RWPE2 (cell line): ENCODE data around the gene KRT6B.
"Not testable (repeated sequence)": the region's sequence is repeated elsewhere in the genome, so short reads cannot be mapped to it uniquely, and the experiment has no call there.

ENCODE experiments used
- ATAC-seq: fragments of 200-7000 bp; cut with Tn5 transposase; 3 replicates; pipeline ENCODE4 v1.9.1; 2021; ENCODE audit warnings: low read depth
- DNase-seq: peaks from one replicate; pipeline ENCODE4 v3.0.0-alpha.2; 2020; ENCODE audit warnings: low spot score
- H3K27ac ChIP-seq: fragments of 450-650 bp; 2 replicates; pipeline ENCODE4 v1.5.1; 2017; ENCODE audit warnings: mild to moderate bottlenecking; ENCODE audit not compliant: poor library complexity, severe bottlenecking
- H3K27me3 ChIP-seq: fragments of 250-450 bp; sonication (Bioruptor Pico); 2 replicates; pipeline ENCODE4 v1.5.1; 2021; ENCODE audit warnings: mild to moderate bottlenecking, moderate library complexity; ENCODE audit not compliant: insufficient read depth, poor library complexity, severe bottlenecking
- H3K36me3 ChIP-seq: fragments of 250-450 bp; sonication (Bioruptor Pico); 2 replicates; pipeline ENCODE4 v1.5.1; 2020; ENCODE audit warnings: low read depth, mild to moderate bottlenecking, moderate library complexity
- H3K4me1 ChIP-seq: fragments of 250-450 bp; sonication (Bioruptor Pico); 2 replicates; pipeline ENCODE4 v1.5.1; 2021; ENCODE audit warnings: mild to moderate bottlenecking, moderate library complexity; ENCODE audit not compliant: insufficient read depth, poor library complexity, severe bottlenecking
- H3K4me3 ChIP-seq: fragments of 250-450 bp; sonication (Bioruptor Pico); 2 replicates; pipeline ENCODE4 v1.5.1; 2021; ENCODE audit warnings: mild to moderate bottlenecking, moderate library complexity; ENCODE audit not compliant: severe bottlenecking
- H3K9me3 ChIP-seq: fragments of 250-450 bp; sonication (Bioruptor Pico); 2 replicates; pipeline ENCODE4 v1.5.1; 2021; ENCODE audit warnings: mild to moderate bottlenecking, moderate library complexity; ENCODE audit not compliant: severe bottlenecking
- CTCF ChIP-seq: fragments of 450-650 bp; IDR thresholded peaks from one replicate; pipeline ENCODE4 v1.5.1; 2017; ENCODE audit warnings: mild to moderate bottlenecking, moderate library complexity; ENCODE audit not compliant: poor library complexity, severe bottlenecking

KRT6B gene

GRCh38 chr12:52411815-52412214, 40.1 kb downstream of the KRT6B start:
- no peak for DNase-seq
- Histone ChIP-seq H3K4me3 (no peak overlapping the region), H3K27ac (no peak overlapping the region), H3K27me3 (no peaks in the 10 kb centered on the region), H3K36me3 (no peaks in the 10 kb centered on the region), H3K9me3 (no peaks in the 10 kb centered on the region), H3K4me1 (peaks cover 7% of the 10 kb centered on the region)
- ATAC-seq, result no peak
- TF ChIP-seq CTCF, result no peak

GRCh38 chr12:52410589-52411248, 41.2 kb downstream of the KRT6B start:
- not testable (repeated sequence) for ATAC-seq, H3K27me3 ChIP-seq, H3K4me3 ChIP-seq, H3K36me3 ChIP-seq, H3K9me3 ChIP-seq, H3K27ac ChIP-seq, H3K4me1 ChIP-seq, DNase-seq

- H3K4me1 ChIP-seq, result no peaks in the 10 kb centered on the region
- no peak overlapping the region for H3K4me3 ChIP-seq
- no peak for TF ChIP-seq CTCF
- H3K27ac ChIP-seq, result no peak overlapping the region
- no peak for ATAC-seq
- DNase-seq, result no peak
- H3K27me3 ChIP-seq, result no peaks in the 10 kb centered on the region
- H3K9me3 ChIP-seq, result no peaks in the 10 kb centered on the region
- no peaks in the 10 kb centered on the region for H3K36me3 ChIP-seq
These were observed 44.0 kb downstream of the KRT6B start for GRCh38 chr12:52407918-52408317.

DNA sequence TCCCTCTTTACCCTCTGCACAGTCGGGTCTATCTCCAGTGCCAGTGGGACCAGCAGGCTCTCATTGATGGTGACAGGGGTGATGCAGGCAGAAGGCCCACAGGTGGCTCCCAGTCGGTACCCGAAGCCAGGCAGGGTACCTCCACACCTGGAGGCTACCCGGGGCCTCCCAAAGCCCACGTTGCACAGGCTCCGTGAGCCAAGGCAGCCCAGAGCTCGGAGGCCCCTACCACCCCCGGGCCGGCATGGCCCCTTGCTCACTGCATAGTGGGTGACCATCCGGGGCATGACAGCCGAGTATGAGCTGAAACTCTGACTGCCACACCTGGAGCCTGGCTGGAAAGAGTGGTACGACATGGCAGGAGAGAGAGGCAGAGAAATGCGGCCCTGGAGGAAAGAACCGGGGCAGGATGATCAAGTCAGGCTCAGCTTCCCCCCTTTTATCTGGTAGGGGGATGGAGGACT, 46.0 kb downstream of the KRT6B start, which contains the start of gene KRT82:
TSS of gene KRT82 (minus strand) at position 414 of the 464 bp plus-strand sequence. CDS start at position 356, 58 bp downstream.
- no peak for TF ChIP-seq CTCF
- Histone ChIP-seq H3K9me3 (no peaks in the 10 kb centered on the region), H3K4me3 (no peak within 1 kb of the TSS), H3K27ac (no peak within 1 kb of the TSS), H3K4me1 (no peaks in the 10 kb centered on the region), H3K36me3 (no peaks in the 10 kb centered on the region), H3K27me3 (no peaks in the 10 kb centered on the region)
- DNase-seq, result no peak
- ATAC-seq, result no peak

- Histone ChIP-seq H3K9me3 (no peaks in the 10 kb centered on the region), H3K36me3 (no peaks in the 10 kb centered on the region), H3K4me3 (no peak overlapping the region), H3K4me1 (no peaks in the 10 kb centered on the region), H3K27ac (no peak overlapping the region), H3K27me3 (no peaks in the 10 kb centered on the region)
- DNase-seq (no peak), ATAC-seq (no peak)
- TF ChIP-seq CTCF, result no peak
These were observed 47.0 kb downstream of the KRT6B start for GRCh38 chr12:52404951-52405350.
